ENCODE data around the gene LIX1L. TPM values are rescaled to one million over a fixed set of nuclear protein-coding genes. Genes with fewer than 3 reads are reported as not detected.

LIX1L gene
- total RNA-seq, 2 experiments from 2014 or later: 11.6 to 26.3 TPM

- Histone ChIP-seq H3K36me3 (ENCODE audit: insufficient read depth, low read length) (peaks cover 43% of the 10 kb centered on the region), H3K9me3 (ENCODE audit: low read length) (no peaks in the 10 kb centered on the region), H3K9me2 (ENCODE audit: insufficient read depth, low read length) (no peaks in the 10 kb centered on the region), H3K79me2 (ENCODE audit: insufficient read depth, low read depth, low read length) (peaks cover 32% of the 10 kb centered on the region; the same call in 1 of the 2 replicates), H3K27ac (ENCODE audit: low read depth, low read length, poor library complexity, severe bottlenecking) (peak overlapping the region; percentile 81), H3K4me3 (ENCODE audit: low read depth, low read length, poor library complexity, severe bottlenecking) (peak overlapping the region; percentile 81), H2AFZ (ENCODE audit: low read length) (peak overlapping the region; percentile 67; the same call in 1 of the 2 replicates), H3K4me1 (ENCODE audit: insufficient read depth, low read length, poor library complexity, severe bottlenecking) (peaks cover 50% of the 10 kb centered on the region), H3K4me2 (ENCODE audit: low read length) (peak overlapping the region; percentile 97), H4K20me1 (ENCODE audit: insufficient read depth, low read length) (no peaks in the 10 kb centered on the region)
- BruUV-seq (replicated peaks): TSS peak; percentile 76
- DNase-seq (ENCODE audit: low spot score): no peak
- no peak for TF ChIP-seq CTCF (conservative IDR thresholded peaks at IDR 0.05; ENCODE audit: low read length)
- no peak for TF ChIP-seq EZH2phosphoT487 (IDR thresholded peaks at IDR 0.05; ENCODE audit: borderline replicate concordance, low read depth, low read length)
- intact Hi-C loops (cut with micrococcal nuclease; ENCODE audit: unreplicated experiment): loop anchor here (1.0 to 5.0 kb wide), 4 partner anchors 11 to 69 kb away; partner anchors contain the start of gene RBM8A
- POLR2A ChIA-PET: interaction anchor here (0.6 to 8.3 kb wide), 9 partner anchors 10 to 69 kb away, joined by 3 to 67 read pairs (median 5); partner anchors contain the start of genes LIX1L and RBM8A
- CTCF ChIA-PET (ENCODE audit: unreplicated experiment): interaction anchor here (2.6 kb wide), 1 partner anchor 17 kb away, joined by 10 read pairs; no protein-coding TSS in a partner anchor
Observed at GRCh38 chr1:145995964-145996432, 38.2 kb upstream of the LIX1L start.

GRCh38 chr1:145995148-145995881, 37.5 kb upstream of the LIX1L start:
- Histone ChIP-seq H3K4me3 (ENCODE audit: low read depth, low read length, poor library complexity, severe bottlenecking) (peak overlapping the region; percentile 81), H3K9me2 (ENCODE audit: insufficient read depth, low read length) (no peaks in the 10 kb centered on the region), H3K36me3 (ENCODE audit: insufficient read depth, low read length) (peaks cover 43% of the 10 kb centered on the region), H3K27ac (ENCODE audit: low read depth, low read length, poor library complexity, severe bottlenecking) (peak overlapping the region; percentile 81), H3K9me3 (ENCODE audit: low read length) (no peaks in the 10 kb centered on the region), H2AFZ (ENCODE audit: low read length) (no peak overlapping the region; the same call in 1 of the 2 replicates), H3K4me2 (ENCODE audit: low read length) (peak overlapping the region; percentile 97), H3K79me2 (ENCODE audit: insufficient read depth, low read depth, low read length) (peaks cover 32% of the 10 kb centered on the region; the same call in 1 of the 2 replicates), H3K4me1 (ENCODE audit: insufficient read depth, low read length, poor library complexity, severe bottlenecking) (peaks cover 50% of the 10 kb centered on the region), H4K20me1 (ENCODE audit: insufficient read depth, low read length) (no peaks in the 10 kb centered on the region)
- TF ChIP-seq EZH2phosphoT487 (IDR thresholded peaks at IDR 0.05; ENCODE audit: borderline replicate concordance, low read depth, low read length) (no peak), CTCF (conservative IDR thresholded peaks at IDR 0.05; ENCODE audit: low read length) (no peak)
- CTCF ChIA-PET (ENCODE audit: unreplicated experiment): no interaction called here
- POLR2A ChIA-PET: interaction anchor here (1.3 to 8.3 kb wide), 2 partner anchors 11 to 16 kb away, joined by 5 to 67 read pairs; no protein-coding TSS in a partner anchor
- no TSS peak for BruUV-seq (replicated peaks)
- intact Hi-C loops (cut with micrococcal nuclease; ENCODE audit: unreplicated experiment): loop anchor here (5.0 kb wide), 1 partner anchor 68 kb away; the partner anchor contains the start of gene RBM8A
- DNase-seq (ENCODE audit: low spot score): no peak

Data from OCI-LY7 (cell line).